ENCODE data around the gene BICD1.

- TF ChIP-seq, protein P1, sequence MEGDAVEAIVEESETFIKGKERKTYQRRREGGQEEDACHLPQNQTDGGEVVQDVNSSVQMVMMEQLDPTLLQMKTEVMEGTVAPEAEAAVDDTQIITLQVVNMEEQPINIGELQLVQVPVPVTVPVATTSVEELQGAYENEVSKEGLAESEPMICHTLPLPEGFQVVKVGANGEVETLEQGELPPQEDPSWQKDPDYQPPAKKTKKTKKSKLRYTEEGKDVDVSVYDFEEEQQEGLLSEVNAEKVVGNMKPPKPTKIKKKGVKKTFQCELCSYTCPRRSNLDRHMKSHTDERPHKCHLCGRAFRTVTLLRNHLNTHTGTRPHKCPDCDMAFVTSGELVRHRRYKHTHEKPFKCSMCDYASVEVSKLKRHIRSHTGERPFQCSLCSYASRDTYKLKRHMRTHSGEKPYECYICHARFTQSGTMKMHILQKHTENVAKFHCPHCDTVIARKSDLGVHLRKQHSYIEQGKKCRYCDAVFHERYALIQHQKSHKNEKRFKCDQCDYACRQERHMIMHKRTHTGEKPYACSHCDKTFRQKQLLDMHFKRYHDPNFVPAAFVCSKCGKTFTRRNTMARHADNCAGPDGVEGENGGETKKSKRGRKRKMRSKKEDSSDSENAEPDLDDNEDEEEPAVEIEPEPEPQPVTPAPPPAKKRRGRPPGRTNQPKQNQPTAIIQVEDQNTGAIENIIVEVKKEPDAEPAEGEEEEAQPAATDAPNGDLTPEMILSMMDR (conservative IDR thresholded peaks at IDR 0.05), result no peak
- no peak for TF ChIP-seq EZH2 (IDR thresholded peaks at IDR 0.05; ENCODE audit: low read depth)
Observed at GRCh38 chr12:32116897-32117296, 10.2 kb downstream of the BICD1 start.

Measured in PC-9 (cell line).